Keratinocyte (primary cell): Measurements from ENCODE around the gene MCM9. TPM values are rescaled to one million over a fixed set of nuclear protein-coding genes. Genes with fewer than 3 reads are reported as not detected.

ENCODE experiments used
- DNase-seq: peaks from one replicate; pipeline ENCODE4 v3.0.0-alpha.2; 2011; ENCODE audit warnings: low read depth, missing footprints, low spot score
- FAIRE-seq: peaks from 2 replicates; lab custom pipeline; 2011; peaks lifted over from hg19 to GRCh38; lab: Jason Lieb, UNC
- H2AFZ ChIP-seq: 2 replicates; pipeline ENCODE4 v1.6.0; 2012; ENCODE audit warnings: low read length, control low read depth, inconsistent platforms; ENCODE audit not compliant: control insufficient read depth
- H3K27ac ChIP-seq: 2 replicates; pipeline ENCODE4 v1.5.1; 2011; ENCODE audit warnings: low read length; ENCODE audit not compliant: control insufficient read depth, insufficient read depth
- H3K27me3 ChIP-seq: 3 replicates; pipeline ENCODE4 v1.6.0; 2011; ENCODE audit warnings: low read length; ENCODE audit not compliant: control insufficient read depth, insufficient read depth; ENCODE audit errors: extremely low read depth
- H3K36me3 ChIP-seq, 2 experiments: 2 replicates in 1 of 2; 3 replicates in 1 of 2; pipeline ENCODE4 v1.5.1; 2011; ENCODE audit warnings: low read length in 2 of 2, mild to moderate bottlenecking in 1 of 2; ENCODE audit not compliant: control insufficient read depth in 2 of 2, insufficient read depth in 2 of 2; ENCODE audit errors: extremely low read depth in 1 of 2
- H3K4me1 ChIP-seq: 3 replicates; pipeline ENCODE4 v1.5.1; 2011; ENCODE audit warnings: low read length; ENCODE audit not compliant: control insufficient read depth, insufficient read depth; ENCODE audit errors: extremely low read depth
- H3K4me2 ChIP-seq: 3 replicates; pipeline ENCODE4 v1.6.0; 2011; ENCODE audit warnings: low read depth, low read length; ENCODE audit not compliant: control insufficient read depth, insufficient read depth; ENCODE audit errors: extremely low read depth
- H3K4me3 ChIP-seq, 3 experiments: fragments of 200-600 bp in 1 of 3; sonication (generic) in 1 of 3; 2 replicates in 2 of 3; 3 replicates in 1 of 3; pipeline ENCODE4 v1.5.1; 2011 to 2016; ENCODE audit warnings: low read length in 3 of 3, mild to moderate bottlenecking in 3 of 3, control low read depth in 2 of 3, inconsistent platforms in 1 of 3, low read depth in 1 of 3, mixed read lengths in 1 of 3, mixed run types in 1 of 3, moderate library complexity in 1 of 3; ENCODE audit not compliant: control insufficient read depth in 2 of 3, insufficient read depth in 2 of 3; ENCODE audit errors: extremely low read depth in 1 of 3
- H3K79me2 ChIP-seq: 2 replicates; pipeline ENCODE4 v1.6.0; 2012; ENCODE audit warnings: low read length; ENCODE audit not compliant: control insufficient read depth, insufficient read depth
- H3K9ac ChIP-seq: 3 replicates; pipeline ENCODE4 v1.6.0; 2011; ENCODE audit warnings: low read length; ENCODE audit not compliant: control insufficient read depth, insufficient read depth; ENCODE audit errors: extremely low read depth
- H3K9me1 ChIP-seq: 3 replicates; pipeline ENCODE4 v1.6.0; 2011; ENCODE audit warnings: low read length; ENCODE audit not compliant: control insufficient read depth, insufficient read depth; ENCODE audit errors: extremely low read depth
- H3K9me3 ChIP-seq: 2 replicates; pipeline ENCODE4 v1.5.1; 2012; ENCODE audit warnings: low read depth, low read length; ENCODE audit not compliant: control insufficient read depth
- H4K20me1 ChIP-seq: 3 replicates; pipeline ENCODE4 v1.6.0; 2011; ENCODE audit warnings: low read length; ENCODE audit not compliant: control insufficient read depth, insufficient read depth; ENCODE audit errors: extremely low read depth
- CTCF ChIP-seq, 3 experiments: IDR thresholded peaks in 1 of 3; conservative IDR thresholded peaks in 1 of 3; optimal IDR thresholded peaks in 1 of 3; 2 replicates in 2 of 3; 3 replicates in 1 of 3; pipeline versions ENCODE3 to v1.5.1; 2011; ENCODE audit warnings: low read length in 3 of 3, mild to moderate bottlenecking in 3 of 3, moderate library complexity in 2 of 3, control low read depth in 1 of 3, inconsistent platforms in 1 of 3; ENCODE audit not compliant: insufficient read depth in 2 of 3; ENCODE audit errors: extremely low read depth in 1 of 3
- EZH2 ChIP-seq: IDR thresholded peaks from one replicate; pipeline ENCODE4 v1.6.1; 2012; ENCODE audit warnings: inconsistent platforms, mild to moderate bottlenecking, low read length, moderate library complexity
- dilution Hi-C: fragments of 300-500 bp; cut with MboI; formaldehyde crosslinking; loops from one replicate; pipeline ENCODE4 v1.7.0; 2020; ENCODE audit warnings: low sequenced_read_pairs; ENCODE audit not compliant: extremely low pct_ligation_motif_present
- polyA plus RNA-seq, 5 experiments: library from polyadenylated mRNA; depleted of rRNA in 3 of 5; stranded (reverse) in 3 of 5; stranded (forward) in 1 of 5; unstranded in 1 of 5; fragments of >200 nt; gene quantifications; 1 replicate in 1 of 5; 2 replicates in 3 of 5; 3 replicates in 1 of 5; pipeline versions ENCODE4 v1.2.1 to v1.2.3, GENCODE V29; 2011 to 2012; ENCODE audit warnings: missing spikeins in 2 of 5, low read depth in 1 of 5, low replicate concordance in 1 of 5

The MCM9 gene
- polyA plus RNA-seq, 1 donor (not counting 4 experiments of a cell fraction or from before 2014, with no cell fraction given), result 3.1 TPM

GRCh38 chr6:118882314-118882905, 52.5 kb downstream of the MCM9 start:
- DNase-seq (no peak), FAIRE-seq (no peak)
- H3K4me1 ChIP-seq, result peaks cover 3% of the 10 kb centered on the region
- peaks cover 5% of the 10 kb centered on the region for H3K79me2 ChIP-seq
- H3K9me3 ChIP-seq, result no peaks in the 10 kb centered on the region
- H2AFZ ChIP-seq, result no peak overlapping the region
- H3K9ac ChIP-seq, result no peak overlapping the region
- dilution Hi-C loops, result no loop called here
- H3K27me3 ChIP-seq, result no peaks in the 10 kb centered on the region
- no peak overlapping the region for H3K27ac ChIP-seq
- no peaks in the 10 kb centered on the region for H4K20me1 ChIP-seq
- no peak overlapping the region for H3K4me2 ChIP-seq
- H3K36me3 ChIP-seq, result no peaks in the 10 kb centered on the region
- H3K4me3 ChIP-seq, result no peak overlapping the region
- TF ChIP-seq EZH2, result no peak
- TF ChIP-seq CTCF (optimal IDR thresholded peaks at IDR 0.05 in 1 of 3, IDR thresholded peaks at IDR 0.05 in 1 of 3, conservative IDR thresholded peaks at IDR 0.05 in 1 of 3; ENCODE audit: extremely low read depth in 1 of 3, insufficient read depth in 2 of 3, low read length in 3 of 3), result no peak
- H3K9me1 ChIP-seq, result no peaks in the 10 kb centered on the region

GRCh38 chr6:118881440-118882313, 53.3 kb downstream of the MCM9 start:
- FAIRE-seq, result no peak
- no peak for TF ChIP-seq CTCF (optimal IDR thresholded peaks at IDR 0.05 in 1 of 3, IDR thresholded peaks at IDR 0.05 in 1 of 3, conservative IDR thresholded peaks at IDR 0.05 in 1 of 3; ENCODE audit: extremely low read depth in 1 of 3, insufficient read depth in 2 of 3, low read length in 3 of 3)
- no peak for TF ChIP-seq EZH2

More at GRCh38 chr6:118881440-118882313, 53.3 kb downstream of the MCM9 start:
- Histone ChIP-seq H2AFZ (no peak overlapping the region), H3K79me2 (peaks cover 5% of the 10 kb centered on the region), H3K4me1 (peaks cover 3% of the 10 kb centered on the region), H3K9ac (no peak overlapping the region), H4K20me1 (no peaks in the 10 kb centered on the region), H3K9me3 (no peaks in the 10 kb centered on the region), H3K27ac (no peak overlapping the region), H3K4me3 (no peak overlapping the region), H3K36me3 (no peaks in the 10 kb centered on the region), H3K9me1 (no peaks in the 10 kb centered on the region), H3K27me3 (no peaks in the 10 kb centered on the region), H3K4me2 (no peak overlapping the region)
- dilution Hi-C loops, result no loop called here
- no peak for DNase-seq
